ENCODE results near the gene INSC. TPM values are rescaled to one million over a fixed set of nuclear protein-coding genes. Genes with fewer than 3 reads are reported as not detected.

The INSC gene
- total RNA-seq, 1 donor from 2014 or later = 0.31 TPM

DNA sequence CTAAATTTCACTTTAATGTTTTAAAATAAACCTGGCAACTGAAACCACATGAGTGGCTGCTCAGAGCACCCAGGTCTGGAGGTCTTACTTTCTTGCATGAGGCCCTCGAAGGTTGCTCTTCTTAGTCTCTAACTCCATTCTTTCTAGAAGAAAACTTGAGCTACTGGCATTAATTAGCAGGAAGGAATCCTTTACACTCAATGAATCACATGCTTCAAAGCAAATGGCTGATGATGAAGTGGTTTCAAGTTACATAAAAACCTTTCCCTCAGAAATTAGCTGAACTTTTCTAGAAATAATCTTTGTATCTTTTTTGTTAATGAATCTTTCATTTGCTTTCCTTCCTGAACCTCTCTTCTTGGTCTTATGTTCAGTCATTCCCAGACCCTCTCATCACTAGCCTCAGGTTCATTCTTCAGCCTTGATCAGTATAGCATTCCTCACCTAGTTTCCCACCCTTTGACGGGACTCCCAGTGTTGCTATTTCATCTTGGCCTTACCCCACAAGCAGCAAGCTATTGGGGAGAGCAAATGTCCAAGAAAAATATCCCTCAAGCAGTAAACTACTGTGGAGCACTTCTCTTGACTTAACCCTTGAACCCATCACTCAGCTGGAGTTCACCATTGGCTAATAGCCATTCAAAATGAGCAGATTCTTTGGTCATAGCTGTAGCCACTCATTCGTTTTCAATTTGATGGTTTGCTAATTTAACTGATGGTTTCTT, 75.1 kb downstream of the INSC start:
- DNase-seq = no peak

DNA sequence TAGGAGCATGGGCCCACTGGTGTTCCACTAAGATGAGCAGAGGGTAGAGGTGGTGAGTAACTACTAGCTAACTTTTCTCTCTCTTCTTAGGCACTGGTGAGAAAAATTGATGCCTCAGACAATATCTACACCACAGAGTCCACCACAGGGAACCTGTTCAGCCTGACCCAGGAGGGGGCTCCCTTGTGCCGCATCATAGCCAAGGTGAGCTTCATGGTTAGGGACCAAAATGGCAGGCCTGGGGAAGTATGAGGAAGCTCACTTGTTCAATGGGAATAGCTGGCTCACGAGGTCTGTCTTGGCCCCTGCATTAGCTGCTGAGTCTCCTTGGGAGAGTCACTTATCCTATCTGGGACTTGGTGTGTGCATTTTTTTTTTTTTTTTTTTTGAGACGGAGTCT, 75.9 kb downstream of the INSC start:
- no peak for DNase-seq

DNA sequence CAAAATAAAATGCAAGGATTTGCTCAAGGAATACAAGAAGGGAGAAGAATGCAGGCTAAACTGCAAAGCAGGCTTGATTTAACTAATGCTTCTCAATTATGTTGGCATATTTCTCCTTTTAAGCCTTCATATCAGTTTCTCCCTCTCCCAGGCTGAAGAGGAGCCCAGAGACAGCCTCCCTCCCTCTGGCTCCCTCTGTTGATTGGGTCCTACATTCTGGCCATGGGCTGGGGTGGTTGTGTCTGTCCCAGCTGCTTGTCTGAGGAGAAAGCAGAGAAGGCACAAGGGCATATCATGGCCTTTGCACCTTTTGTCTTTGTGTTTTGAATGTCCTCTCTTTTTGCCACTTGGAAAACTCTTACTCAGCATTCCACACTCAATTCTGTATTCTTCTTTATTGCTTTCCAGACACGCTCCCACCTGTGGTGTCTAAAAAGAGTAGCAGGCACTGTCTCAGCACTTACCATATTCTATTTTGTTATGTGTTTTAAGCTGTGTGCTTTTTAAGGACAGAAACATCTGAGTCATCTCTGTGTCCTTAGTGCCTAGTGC, 77.4 kb downstream of the INSC start:
- no peak for DNase-seq

DNA sequence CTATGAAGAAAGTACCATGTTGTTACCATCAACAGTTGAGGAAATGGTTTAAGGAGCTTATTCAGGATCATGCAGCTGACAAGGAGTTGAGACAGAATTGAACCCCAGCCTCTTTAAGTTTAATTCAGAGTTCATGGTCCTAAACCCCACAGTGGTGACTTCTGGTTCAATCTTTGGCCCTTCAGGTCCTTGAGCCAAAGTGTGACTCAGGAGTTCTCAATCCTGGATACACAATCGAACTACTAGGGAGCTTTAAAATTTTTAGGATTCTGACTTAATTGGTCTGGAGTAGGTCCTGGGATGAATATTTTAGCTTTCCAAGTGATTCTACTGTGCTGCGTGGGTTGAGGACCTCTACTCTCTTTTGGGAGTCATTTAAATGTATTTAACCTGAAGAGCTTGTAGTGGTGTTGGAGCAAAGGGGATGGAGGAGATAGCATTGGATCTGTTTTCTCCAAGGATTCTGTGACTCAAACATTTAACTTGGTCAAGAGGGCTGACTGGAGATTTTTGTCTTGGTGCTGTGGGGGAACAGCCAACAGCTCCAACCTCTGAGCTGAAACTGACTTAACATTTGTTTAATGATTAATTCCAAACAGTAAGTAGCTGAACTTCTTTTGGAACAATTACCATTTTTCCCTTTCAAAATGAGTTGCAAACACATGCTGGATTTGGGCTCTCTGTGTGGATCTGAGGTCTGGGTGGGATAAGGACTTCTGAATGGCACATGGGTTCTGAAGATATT, 80.1 kb downstream of the INSC start:
- DNase-seq = no peak

DNA sequence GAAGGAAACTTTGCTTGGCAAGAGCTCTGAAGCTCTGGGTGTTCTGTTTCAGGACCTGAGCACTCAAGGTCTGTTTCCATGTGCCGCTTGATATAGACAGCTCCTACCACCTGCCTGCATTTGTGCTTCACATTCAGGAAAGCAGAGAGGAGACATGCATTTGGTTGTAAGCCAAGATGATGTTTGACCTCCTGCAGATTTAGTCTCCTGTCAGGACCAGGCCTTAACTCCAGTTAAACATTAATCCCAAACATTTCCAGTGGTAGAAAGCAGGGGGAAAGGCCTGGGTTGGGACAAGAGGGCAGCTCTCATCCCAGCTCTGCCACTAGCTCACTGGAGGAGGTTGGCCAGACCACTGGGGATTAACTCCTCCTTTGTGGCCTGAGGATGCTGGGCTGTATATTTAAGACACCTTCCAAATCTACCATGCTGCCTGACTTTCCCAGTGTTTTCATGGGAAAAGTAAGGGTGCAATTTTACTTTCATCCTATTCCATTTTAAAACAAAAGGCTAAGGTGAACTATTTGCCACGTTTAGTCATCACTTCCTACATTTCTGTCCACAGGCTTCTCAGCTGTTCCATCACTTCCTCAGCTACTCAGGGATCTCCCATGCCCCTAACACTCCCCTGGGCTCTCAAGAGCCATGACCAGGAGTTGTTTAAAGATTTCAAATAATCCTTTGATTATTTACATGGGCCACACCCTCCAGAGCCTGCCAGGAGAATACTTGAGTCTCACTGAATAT, 80.9 kb downstream of the INSC start:
- DNase-seq = no peak

DNA sequence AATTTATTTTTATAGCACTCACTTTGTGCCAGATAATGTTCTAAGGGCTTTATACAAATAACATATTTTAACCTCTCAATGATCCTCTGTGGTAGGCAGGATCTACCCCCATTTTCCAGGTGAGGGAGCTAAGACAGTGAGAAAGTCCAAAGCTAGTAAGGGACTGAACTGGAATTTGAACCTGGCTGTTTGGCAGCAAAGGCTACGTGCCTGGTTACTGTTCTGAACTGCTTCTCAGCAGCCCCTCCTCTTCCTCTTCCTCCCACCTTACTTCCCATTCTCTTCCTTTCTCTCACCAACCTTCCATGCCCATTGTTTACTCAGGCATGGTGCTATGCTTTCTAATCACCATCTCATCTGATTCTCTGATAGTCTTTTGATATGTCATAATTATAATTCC, 82.0 kb downstream of the INSC start:
- DNase-seq = no peak

DNA sequence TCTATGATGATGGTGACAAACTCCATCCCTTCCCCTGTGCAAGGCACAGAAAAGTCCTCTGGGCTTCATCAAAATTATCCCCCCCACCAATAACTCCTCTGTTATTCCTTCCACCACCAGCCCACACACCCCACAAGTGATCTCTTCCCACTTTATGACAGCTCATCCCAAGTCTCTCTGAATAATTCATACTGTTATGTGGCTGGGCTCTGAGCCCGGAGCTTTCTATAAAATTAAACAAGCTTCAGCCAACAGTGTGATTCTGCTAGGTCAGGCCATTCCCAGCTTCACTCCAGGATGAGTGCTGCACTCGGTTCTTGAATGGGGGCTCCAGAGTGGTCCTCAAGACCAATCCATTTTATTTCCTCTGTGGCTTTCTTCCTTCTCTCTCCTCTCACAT, 83.0 kb downstream of the INSC start:
- DNase-seq = peak; percentile 15

DNA sequence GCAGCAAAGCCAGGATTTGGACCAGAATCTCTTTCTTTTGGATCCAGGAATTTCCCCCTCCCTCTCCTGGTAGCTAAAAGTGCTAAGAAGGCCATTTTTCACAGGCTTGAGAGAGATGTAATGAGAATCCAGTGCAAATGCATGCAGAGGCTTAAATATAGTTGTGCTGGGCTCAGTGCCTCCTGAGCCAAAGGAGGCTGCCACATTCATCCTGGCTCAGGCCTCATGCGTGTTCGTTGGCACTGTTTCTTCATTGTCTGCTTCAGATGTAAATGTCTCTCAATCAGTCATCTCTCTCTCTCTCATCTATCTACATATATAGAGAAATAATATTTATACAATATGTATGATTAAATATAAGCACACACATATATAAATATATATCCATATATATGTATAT, 83.6 kb downstream of the INSC start:
- DNase-seq = no peak

DNA sequence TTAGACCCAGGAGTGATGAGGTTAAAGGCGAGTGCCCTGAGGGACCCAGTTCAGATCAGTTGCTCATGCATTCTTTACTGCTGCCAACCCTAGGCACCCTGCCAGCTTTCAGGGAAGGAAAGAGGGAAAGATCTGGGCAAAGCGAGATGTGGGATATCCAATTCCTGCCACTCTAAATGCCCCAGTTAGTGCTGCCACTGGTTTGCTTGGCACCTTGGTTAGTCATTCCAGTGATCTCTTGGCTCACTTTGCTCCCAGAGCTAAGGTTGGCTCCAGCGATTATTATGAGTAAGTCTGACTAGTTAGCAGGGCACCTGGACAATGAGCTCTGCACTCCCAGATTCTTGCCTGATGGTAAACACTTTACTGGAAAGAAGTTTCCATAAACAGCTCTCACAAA, 85.0 kb downstream of the INSC start:
- DNase-seq = peak; percentile 2

DNA sequence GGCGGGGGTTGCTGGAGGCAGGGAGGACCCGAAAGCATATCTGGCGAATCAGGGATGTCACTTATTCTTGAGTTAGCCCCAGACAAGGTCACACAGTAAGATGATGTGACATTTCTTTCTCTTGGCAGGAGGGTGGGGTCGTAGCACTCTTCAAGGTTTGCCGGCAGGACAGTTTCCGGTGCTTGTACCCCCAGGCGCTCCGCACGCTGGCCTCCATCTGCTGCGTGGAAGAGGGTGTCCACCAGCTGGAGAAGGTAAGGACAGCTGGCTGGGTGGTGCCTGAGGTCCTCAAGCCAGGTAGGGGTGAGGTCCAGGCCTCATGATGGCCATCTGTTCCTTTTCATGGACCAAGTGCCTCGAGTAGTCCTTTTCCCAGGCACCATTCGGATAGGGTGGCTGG, 86.0 kb downstream of the INSC start:
- no peak for DNase-seq

DNA sequence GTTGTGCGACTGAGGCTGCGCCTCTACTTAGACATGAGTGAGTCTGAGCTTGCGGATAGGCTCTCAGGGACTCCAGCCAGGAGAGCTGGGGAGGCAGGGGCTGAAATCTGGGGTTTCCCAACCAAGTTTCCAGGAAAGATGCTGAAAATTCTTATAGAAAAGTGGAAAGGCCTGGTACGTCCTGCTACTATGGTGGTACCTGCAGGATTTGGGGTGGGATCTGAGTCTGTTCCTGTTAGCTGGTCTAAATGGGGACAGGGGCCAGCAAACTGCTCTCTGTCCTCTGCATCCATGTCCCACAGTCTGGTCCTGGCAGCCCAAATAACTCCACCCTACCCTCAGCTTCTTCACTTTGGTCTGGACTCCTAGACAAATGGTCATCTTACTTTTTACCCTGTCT, 86.9 kb downstream of the INSC start:
- no peak for DNase-seq

DNA sequence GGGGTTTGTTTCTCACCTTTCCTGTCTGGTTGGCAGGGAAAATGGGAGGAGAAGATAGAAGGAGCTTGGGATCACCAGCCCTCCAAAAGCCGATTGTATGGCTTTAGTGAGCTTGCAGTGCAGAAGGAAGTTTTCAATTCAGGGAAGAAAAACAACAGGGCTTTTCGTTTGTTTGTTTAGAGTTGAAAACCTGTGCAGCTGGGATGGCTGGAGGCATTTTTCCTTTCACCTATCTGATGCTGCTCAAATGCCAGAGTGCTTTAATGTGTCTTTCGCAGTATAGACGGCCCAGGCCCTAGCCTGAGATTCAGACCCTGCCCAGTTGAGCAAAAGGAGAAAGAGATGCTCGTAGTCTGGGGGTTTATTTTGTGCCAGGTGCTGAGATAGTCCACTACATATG, 87.9 kb downstream of the INSC start:
- no peak for DNase-seq

DNA sequence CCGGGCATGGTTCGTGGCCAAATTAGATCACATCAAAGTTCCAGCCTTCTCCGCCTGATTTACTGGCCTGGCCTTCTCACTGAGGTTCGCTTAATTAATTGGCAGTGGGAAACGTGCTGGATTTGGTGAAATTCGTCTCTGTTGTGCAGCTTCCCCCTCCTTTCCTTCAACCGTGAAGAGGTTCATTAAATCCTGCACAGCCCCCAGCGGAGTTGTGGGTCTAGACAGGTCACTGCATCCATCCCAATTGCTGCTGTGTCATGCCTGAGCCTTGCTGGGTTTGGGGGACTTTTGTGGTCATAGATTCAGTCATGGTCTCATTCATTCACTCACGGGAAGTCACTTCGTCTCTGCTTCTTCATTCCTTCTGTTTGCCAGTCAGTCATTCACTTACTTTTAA, 90.0 kb downstream of the INSC start:
- DNase-seq = no peak

DNA sequence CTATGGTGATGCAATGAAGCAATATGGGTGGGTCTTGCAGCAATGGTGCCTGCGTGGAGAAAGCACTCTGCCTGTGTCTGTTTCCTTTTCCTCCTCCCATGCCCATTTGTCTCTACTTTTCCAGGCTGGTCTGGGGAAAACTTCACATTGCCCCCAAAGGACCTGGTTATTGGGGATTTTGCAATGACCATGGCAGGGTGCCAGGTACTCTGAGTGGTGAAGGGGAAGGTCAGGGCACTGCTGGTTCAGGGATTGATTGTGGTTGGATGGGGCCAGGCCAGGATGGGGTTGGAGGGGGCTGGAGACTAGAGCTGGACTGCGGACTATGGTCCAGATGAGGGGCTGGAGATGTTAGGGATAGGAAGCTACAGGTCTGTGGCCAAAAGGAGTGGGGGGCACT, 92.1 kb downstream of the INSC start:
- DNase-seq = no peak

DNA sequence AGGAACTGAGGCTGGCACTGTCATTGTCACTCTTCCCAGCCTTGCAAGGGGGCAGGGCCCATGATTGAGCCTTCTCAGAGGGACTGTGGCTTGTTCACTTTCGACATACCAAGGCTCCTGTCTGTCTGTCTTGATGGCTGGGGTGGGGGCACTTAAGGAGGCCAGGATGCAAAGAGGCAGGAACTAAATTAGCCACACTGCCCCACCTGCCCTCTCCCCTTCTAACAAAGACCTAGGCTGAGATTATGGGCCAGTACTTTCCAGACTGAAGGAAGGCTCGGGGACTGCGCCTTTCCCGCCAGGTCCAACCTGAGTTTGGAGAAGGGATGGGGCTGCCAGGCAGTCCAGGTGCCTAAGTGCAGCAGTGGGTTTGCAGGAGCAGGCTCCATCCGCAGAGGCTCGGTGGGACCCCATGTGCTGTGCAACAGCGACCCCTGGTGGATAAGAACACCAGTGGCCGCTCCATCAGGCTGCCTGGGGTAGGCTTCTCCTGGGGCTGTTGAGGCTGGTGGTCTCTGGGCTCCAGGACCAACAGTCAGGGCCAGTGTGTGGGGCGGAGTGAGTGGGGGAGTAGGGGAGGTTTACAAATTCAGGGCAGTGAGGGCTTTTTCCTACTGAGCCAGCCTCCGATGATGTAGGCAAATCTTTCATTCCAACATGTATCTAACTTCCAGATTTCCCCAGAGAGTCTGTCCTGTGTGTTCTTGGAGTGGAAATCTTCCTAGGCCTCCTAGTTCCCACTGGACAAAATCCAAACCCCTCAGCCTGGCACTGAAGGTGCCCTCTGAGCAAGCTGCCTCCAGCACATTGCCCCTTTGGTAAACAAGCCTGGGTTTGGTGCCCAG, 93.9 kb downstream of the INSC start:
- peak; percentile 65 for DNase-seq

DNA sequence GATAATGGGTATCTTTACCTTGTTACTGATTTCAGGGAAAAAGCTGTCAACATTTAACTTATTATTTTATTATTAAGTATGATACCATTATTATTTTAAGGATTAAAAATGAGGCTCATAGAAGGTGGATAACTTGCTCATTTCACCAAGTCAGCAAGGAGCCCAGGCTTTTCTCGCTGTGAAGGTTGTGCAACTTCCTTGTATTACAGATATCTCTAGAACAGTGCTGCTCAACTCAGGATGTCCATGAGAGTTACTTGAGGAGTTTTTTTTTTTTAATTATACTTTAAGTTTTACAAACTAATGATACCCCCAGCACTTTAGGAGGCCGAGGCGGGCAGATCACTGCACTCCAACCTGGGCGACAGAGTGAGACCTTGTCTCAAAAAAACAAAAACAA, 98.2 kb downstream of the INSC start:
- no peak for DNase-seq

DNA sequence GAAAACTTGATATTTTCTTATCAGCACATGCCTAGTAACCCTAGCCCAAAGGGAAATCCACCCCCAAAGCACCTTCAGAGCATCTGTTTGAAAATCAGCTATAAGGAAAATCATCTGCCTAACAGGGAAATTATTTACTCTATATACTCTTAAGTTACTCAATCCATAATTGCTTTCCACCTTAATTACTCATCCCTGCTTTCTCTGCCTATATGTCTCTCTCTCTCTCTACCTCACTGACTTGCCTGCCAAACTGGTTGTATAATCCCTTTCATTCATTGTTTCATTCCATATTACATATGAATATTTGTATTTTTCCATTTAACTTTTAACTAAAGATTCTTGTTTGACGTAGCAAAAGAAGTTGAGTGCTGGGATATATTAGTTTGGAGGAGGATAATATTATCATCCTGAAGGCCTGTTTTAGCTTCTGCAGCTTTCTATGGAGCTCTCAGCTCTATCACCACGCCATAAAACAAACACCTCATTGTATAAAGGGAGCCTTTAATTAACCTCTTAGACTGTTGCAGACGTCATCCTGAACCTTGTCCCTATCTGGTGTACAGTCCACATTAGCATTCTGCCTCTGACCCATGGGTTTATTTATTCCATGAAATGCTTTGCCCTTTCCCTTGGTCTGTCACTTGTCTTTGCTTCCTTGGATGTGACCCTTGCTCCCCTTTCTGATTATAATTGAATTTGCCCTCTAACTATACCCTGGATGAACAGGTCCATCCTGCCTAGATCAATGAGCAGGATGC, 98.9 kb downstream of the INSC start:
- DNase-seq = no peak

DNA sequence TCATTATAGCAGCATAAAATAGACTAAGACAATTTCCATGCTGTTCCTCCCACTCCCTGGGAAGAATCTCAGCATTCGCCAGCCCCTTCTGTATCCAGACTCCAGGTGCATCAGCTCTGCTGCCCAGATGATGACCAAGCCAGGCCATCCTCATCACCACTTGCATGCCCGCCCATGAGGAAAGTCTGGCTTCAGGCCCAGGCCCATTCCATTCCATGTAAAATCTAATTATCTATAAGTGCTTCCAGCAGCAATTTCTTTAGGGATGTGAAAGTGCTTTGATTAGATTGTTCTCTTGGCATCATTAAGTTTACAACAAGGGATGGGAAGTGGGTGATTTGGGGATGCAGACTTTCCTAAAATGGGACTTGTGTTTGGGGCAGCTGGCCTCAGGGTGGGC, 100.3 kb downstream of the INSC start:
- no peak for DNase-seq

DNA sequence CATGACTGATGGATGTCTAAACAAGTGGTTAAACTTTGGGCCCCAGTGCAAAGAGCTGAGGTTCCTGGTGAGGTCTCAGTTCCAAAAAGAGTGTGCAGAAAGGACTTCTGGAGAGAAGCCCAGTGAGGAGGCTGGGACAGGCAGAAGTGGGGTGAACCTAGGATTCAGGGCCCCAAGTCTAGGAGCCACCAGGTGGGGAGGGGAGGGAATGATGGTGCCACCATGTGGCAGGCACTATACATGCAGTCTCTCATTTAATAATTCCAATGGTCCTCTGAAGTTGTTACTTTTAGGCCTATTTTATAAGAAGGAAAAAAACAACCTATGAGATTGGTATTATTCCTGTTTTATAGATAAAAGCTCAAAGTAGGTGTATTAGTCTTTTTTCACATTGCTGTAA, 102.0 kb downstream of the INSC start:
- DNase-seq = no peak

DNA sequence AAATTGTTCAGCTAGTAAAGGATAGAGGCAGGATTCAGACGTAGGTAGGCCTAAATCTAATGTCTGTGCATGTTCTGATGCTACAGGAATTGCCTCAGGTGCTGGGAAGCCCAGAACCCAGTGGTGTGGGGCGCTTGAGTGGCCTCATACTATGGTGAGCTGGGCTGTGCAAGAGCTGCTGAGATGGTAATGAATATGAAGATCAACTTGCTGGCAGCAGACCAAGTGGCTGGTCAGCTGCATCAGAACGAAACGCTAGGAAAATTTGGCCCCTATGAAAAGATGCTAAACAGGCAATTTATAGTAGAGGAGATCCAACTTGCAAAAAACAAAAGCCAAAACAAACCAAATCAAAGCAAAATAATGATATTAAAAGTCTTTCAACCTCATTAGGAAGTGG, 102.7 kb downstream of the INSC start:
- DNase-seq = no peak

DNA sequence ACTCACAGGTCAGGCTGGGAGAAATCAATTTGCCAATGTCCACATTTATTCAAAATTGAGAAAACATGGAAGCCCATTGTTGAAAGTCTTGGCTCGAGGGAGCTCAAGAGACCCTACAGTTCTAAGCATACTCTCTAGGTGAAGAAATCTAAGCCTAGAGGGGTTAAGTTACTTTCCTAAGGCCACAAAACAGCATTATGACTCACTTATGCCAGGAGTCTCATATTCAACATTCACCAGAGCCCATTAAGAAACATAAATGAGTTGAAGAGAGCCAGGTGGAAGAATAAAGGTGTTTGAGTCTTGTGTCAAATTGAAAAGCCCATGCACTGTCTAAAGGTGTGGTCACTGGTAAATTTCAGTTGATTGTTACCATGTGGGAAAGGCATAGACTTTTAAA, 108.1 kb downstream of the INSC start:
- no peak for DNase-seq

DNA sequence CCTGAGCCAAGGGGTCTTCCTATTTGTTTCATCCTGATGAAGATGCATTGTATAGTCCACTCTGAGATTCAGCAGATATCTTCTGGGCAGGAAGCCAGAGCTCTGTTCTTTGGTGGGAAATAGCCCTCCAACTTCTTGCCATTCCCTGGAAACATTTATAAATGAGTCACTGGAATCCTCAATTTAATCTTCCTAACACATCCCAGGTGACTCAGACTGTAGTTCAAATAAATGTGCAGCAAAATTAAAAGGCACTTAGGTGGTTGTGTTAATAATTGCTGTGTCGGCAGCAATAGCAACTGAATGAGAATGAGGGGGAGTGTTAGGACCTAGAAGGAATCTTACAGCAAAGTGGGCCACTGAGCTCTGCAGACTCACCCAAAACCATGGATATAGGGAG, 108.6 kb downstream of the INSC start:
- DNase-seq = no peak

All from occipital lobe (tissue), 2 donors.